Prostate gland (tissue), 2 donors: ENCODE data around the gene SLC25A19. TPM values are rescaled to one million over a fixed set of nuclear protein-coding genes. Genes with fewer than 3 reads are reported as not detected.
A peak's percentile ranks its signal among the peaks of the same experiment; 100 is the strongest.

Experiments used
- DNase-seq: peaks from one replicate; pipeline ENCODE4 v3.0.0-alpha.2; 2019; ENCODE audit warnings: low spot score
- H3K27ac ChIP-seq, 2 donors: fragments of 200-600 bp; sonication (generic); 2 replicates each; pipeline ENCODE4 v1.5.1; 2017 to 2019
- H3K27me3 ChIP-seq: fragments of 200-600 bp; sonication (generic); replicated peaks from 2 replicates; pipeline ENCODE4 v1.5.1; 2019; ENCODE audit not compliant: insufficient read depth
- H3K36me3 ChIP-seq, 2 donors: fragments of 200-600 bp; sonication (generic); 1 replicate in 1 of 2; 2 replicates in 1 of 2; pipeline versions ENCODE4 v1.5.1 to v1.8.1; 2017 to 2019
- H3K4me1 ChIP-seq: fragments of 200-600 bp; sonication (generic); replicated peaks from 2 replicates; pipeline ENCODE4 v1.5.1; 2019
- H3K4me3 ChIP-seq, 2 donors: fragments of 200-600 bp; sonication (generic); 2 replicates each; pipeline ENCODE4 v1.5.1; 2017 to 2019
- H3K9me3 ChIP-seq: fragments of 200-600 bp; sonication (generic); 2 replicates; pipeline ENCODE4 v1.5.1; 2017
- CTCF ChIP-seq, 4 experiments: fragments of 200-600 bp in 2 of 4; fragments of 450-650 bp in 2 of 4; sonication (generic) in 2 of 4; IDR thresholded peaks; 1 replicate in 3 of 4; 2 replicates in 1 of 4; pipeline ENCODE4 v1.5.1; 2016 to 2019; ENCODE audit warnings: antibody characterized with exemption in 4 of 4, mild to moderate bottlenecking in 2 of 4, moderate library complexity in 2 of 4
- POLR2A ChIP-seq: fragments of 450-650 bp; IDR thresholded peaks from one replicate; pipeline ENCODE4 v1.6.1; 2016; ENCODE audit warnings: antibody characterized with exemption, mild to moderate bottlenecking
- POLR2AphosphoS5 ChIP-seq: sonication (generic); formaldehyde crosslinking; IDR thresholded peaks from one replicate; pipeline ENCODE4 v1.6.1; 2017; ENCODE audit warnings: antibody characterized with exemption
- WGBS: methylation state at CpG from one replicate; pipeline ENCODE4 v1.1.5; 2018; 5-methylcytosine and 5-hydroxymethylcytosine counted together
- intact Hi-C: fragments of 100-400 bp; cut with DNase I; formaldehyde crosslinking; loops from one replicate; pipeline ENCODE4 v1.14.2; 2022
- total RNA-seq, 2 donors: library from RNA; depleted of rRNA; stranded (reverse); fragments of >200 nt; gene quantifications; one replicate each; pipeline ENCODE4 v1.1.0, GENCODE V29; 2016

The SLC25A19 gene
- total RNA-seq, 2 donors from 2014 or later, result 5.2 to 15.2 TPM

GRCh38 chr17:75266316-75267152 lies 22.7 kb downstream of the SLC25A19 start:
- no peak for TF ChIP-seq POLR2A
- no peak for TF ChIP-seq POLR2AphosphoS5
- no peak for TF ChIP-seq CTCF (IDR thresholded peaks at IDR 0.05)
- Histone ChIP-seq H3K27ac (no peak overlapping the region), H3K27me3 (no peaks in the 10 kb centered on the region), H3K4me3 (no peak overlapping the region), H3K9me3 (no peaks in the 10 kb centered on the region), H3K4me1 (peaks cover 11% of the 10 kb centered on the region), H3K36me3 (peaks cover 0 to 17% of the 10 kb centered on the region in 2 donors)
- 72% methylated on average over 13 of the region's 13 CpGs for WGBS
- intact Hi-C loops, result no loop called here
- no peak for DNase-seq

- peaks cover 0 to 17% of the 10 kb centered on the region in 2 donors for H3K36me3 ChIP-seq
- H3K4me3 ChIP-seq, result no peak overlapping the region
- no peak overlapping the region for H3K27ac ChIP-seq
- DNase-seq, result no peak
- no peak for TF ChIP-seq POLR2AphosphoS5
- no peak for TF ChIP-seq POLR2A
- no peak for TF ChIP-seq CTCF (IDR thresholded peaks at IDR 0.05)
- WGBS, result 86% methylated on average over 17 of the region's 17 CpGs
- H3K9me3 ChIP-seq, result no peaks in the 10 kb centered on the region
- no peaks in the 10 kb centered on the region for H3K27me3 ChIP-seq
- H3K4me1 ChIP-seq, result peaks cover 11% of the 10 kb centered on the region
- intact Hi-C loops, result no loop called here
Measured at GRCh38 chr17:75265614-75266315, 23.5 kb downstream of the SLC25A19 start.

- no peak for DNase-seq
- Histone ChIP-seq H3K4me1 (peaks cover 6% of the 10 kb centered on the region), H3K27ac (no peak overlapping the region), H3K4me3 (no peak overlapping the region), H3K36me3 (peaks cover 0 to 17% of the 10 kb centered on the region in 2 donors), H3K27me3 (no peaks in the 10 kb centered on the region), H3K9me3 (no peaks in the 10 kb centered on the region)
- TF ChIP-seq CTCF (IDR thresholded peaks at IDR 0.05), result no peak
- no peak for TF ChIP-seq POLR2A
- no peak for TF ChIP-seq POLR2AphosphoS5
- 95% methylated on average over 4 of the region's 4 CpGs for WGBS
- intact Hi-C loops, result no loop called here
Measured at GRCh38 chr17:75263055-75263454, 26.2 kb downstream of the SLC25A19 start.

GRCh38 chr17:75262112-75262606 lies 27.1 kb downstream of the SLC25A19 start:
- intact Hi-C loops, result no loop called here
- Histone ChIP-seq H3K4me1 (peaks cover 6% of the 10 kb centered on the region), H3K9me3 (no peaks in the 10 kb centered on the region), H3K27ac (peak overlapping the region; percentile 85 to 92), H3K4me3 (peak overlapping the region; percentile 90 to 93), H3K36me3 (peaks cover 0 to 17% of the 10 kb centered on the region in 2 donors), H3K27me3 (no peaks in the 10 kb centered on the region)
- WGBS, result under 1% methylated on average over 23 of the region's 23 CpGs
- TF ChIP-seq CTCF (IDR thresholded peaks at IDR 0.05) (no peak), POLR2AphosphoS5 (no peak), POLR2A (no peak)
- no peak for DNase-seq
